ENCODE measurements around the gene CAVIN1.

DNA sequence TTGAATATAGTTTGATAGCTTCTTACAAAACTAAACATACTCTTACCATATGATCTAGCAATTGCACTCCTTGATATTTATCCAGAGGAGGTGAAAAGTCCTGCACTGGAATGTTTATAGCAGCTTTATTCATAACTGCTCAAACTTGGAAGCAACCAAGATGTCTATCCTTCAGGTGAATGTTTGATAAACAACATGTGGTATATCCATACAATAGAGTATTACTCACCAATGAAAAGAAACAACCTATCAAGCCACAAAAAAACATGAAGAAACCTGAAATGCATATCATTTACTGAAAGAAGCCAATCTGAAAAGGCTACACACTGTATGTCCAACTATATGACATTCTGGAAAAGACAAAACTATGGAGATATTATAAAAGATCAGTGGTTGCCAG lies 50.9 kb downstream of the CAVIN1 start:
- TF ChIP-seq CTCF (IDR thresholded peaks at IDR 0.05) (no peak), POLR2A (IDR thresholded peaks at IDR 0.05) (no peak)
